Measurements from ENCODE around the gene MRPL45. TPM values are rescaled to one million over a fixed set of nuclear protein-coding genes. Genes with fewer than 3 reads are reported as not detected.

Gene MRPL45
- total and polyA plus RNA-seq, 9 of the 15 experiments (the other 6 are each of a cell fraction or from before 2014, with no cell fraction given): 48.4 to 228 (median 76.8) TPM

DNA sequence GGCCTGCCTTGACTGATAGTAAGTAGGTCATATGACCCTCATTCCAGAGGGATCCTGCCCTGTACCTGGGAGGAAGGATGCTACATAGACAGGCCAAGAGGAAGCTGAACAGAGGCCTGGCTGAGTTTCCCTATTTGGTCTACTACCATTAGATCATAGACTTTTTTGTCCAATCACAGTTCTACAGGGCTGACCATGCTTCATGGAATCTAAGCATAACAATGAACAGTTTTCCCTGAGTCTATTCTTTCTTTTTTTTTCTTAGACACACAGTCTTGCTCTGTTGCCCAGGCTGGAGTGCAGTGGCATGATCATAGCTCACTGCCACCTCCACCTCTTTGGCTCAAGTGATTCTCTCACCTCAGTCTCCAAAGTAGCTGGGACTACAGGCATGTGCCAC is 42.9 kb downstream of the MRPL45 start:
- in situ Hi-C loops (cut with MboI): loop anchor here (10.0 kb wide), 1 partner anchor 135 kb away; no protein-coding TSS in a partner anchor
- Histone ChIP-seq H3K9ac (ENCODE audit: insufficient read depth in 1 of 2, low read depth in 2 of 2, low read length in 2 of 2) (no peak overlapping the region), H3K4me1 (replicated peaks in 1 of 2; ENCODE audit: control insufficient read depth in 2 of 2, insufficient read depth in 2 of 2, low read length in 2 of 2) (peaks cover 0 to 6% of the 10 kb centered on the region in 2 experiments; a peak in 1 of 5 replicates), H3K79me2 (ENCODE audit: control insufficient read depth, insufficient read depth, low read length) (no peaks in the 10 kb centered on the region), H3K4me2 (ENCODE audit: insufficient read depth, low read length) (no peak overlapping the region), H3K9me3 (replicated peaks; ENCODE audit: control insufficient read depth, insufficient read depth, low read depth, low read length) (no peaks in the 10 kb centered on the region), H4K20me1 (replicated peaks; ENCODE audit: control insufficient read depth, insufficient read depth, low read length) (peaks cover 22% of the 10 kb centered on the region), H3K27ac (ENCODE audit: extremely low read depth, low read depth, low read length) (no peak overlapping the region), H3K9me1 (ENCODE audit: control insufficient read depth, insufficient read depth, low read length) (no peaks in the 10 kb centered on the region), H3K36me3 (ENCODE audit: control insufficient read depth, insufficient read depth, low read length) (no peaks in the 10 kb centered on the region), H3K4me3 (no peak overlapping the region), H3K27me3 (ENCODE audit: control insufficient read depth in 2 of 2, insufficient read depth in 2 of 2, low read length in 2 of 2) (peaks cover 51 to 76% of the 10 kb centered on the region in 2 experiments; a peak in 4 of 5 replicates), H2AFZ (ENCODE audit: low read depth, low read length) (no peak overlapping the region)
- ATAC-seq (no peak), DNase-seq (ENCODE audit: extremely low read depth in 1 of 4, low spot score in 3 of 4) (no peak), FAIRE-seq (no peak)
- BruUV-seq (replicated peaks): no TSS peak
- ChIA-PET POLR2A (interaction anchor here (1.4 kb wide), 1 partner anchor 8 kb away, joined by 3 read pairs; no protein-coding TSS in a partner anchor), CTCF (ENCODE audit: low intra/inter-chr PET ratio) (no interaction called here)
- intact Hi-C loops (cut with micrococcal nuclease): no loop called here
- TF ChIP-seq ILF3 (IDR thresholded peaks at IDR 0.05; ENCODE audit: borderline replicate concordance): no peak
- no peak for TF ChIP-seq HOXB6 (CRISPR knock-in tag; IDR thresholded peaks at IDR 0.05; ENCODE audit: borderline replicate concordance)
- no peak for TF ChIP-seq ZNF668 (CRISPR knock-in tag; IDR thresholded peaks at IDR 0.05)
- no peak for TF ChIP-seq COPS2 (conservative IDR thresholded peaks at IDR 0.05)
- no peak for TF ChIP-seq JUN (IDR thresholded peaks at IDR 0.05; ENCODE audit: borderline replicate concordance, low read depth, low read length)
- TF ChIP-seq JUN (CRISPR knock-in tag; IDR thresholded peaks at IDR 0.05; ENCODE audit: borderline replicate concordance): no peak
- TF ChIP-seq ELF4 (CRISPR knock-in tag; IDR thresholded peaks at IDR 0.05): no peak
- TF ChIP-seq PRMT5 (CRISPR knock-in tag; IDR thresholded peaks at IDR 0.05): no peak
- TF ChIP-seq ZHX1 (conservative IDR thresholded peaks at IDR 0.05; ENCODE audit: low read length): no peak

All from K562 (cell line).